Thyroid gland (tissue), 4 donors: ENCODE results near the gene DPF3. TPM values are rescaled to one million over a fixed set of nuclear protein-coding genes. Genes with fewer than 3 reads are reported as not detected.

Experiments used
- DNase-seq, 2 donors: peaks; one replicate each; pipeline ENCODE4 v3.0.0-alpha.2; 2019
- H3K27ac ChIP-seq, 3 donors: fragments of 200-600 bp; sonication (generic); 1 replicate in 2 of 3; 2 replicates in 1 of 3; pipeline ENCODE4 v1.5.1; 2016 to 2019; ENCODE audit warnings: mild to moderate bottlenecking in 1 of 3, moderate library complexity in 1 of 3
- H3K27me3 ChIP-seq: fragments of 200-600 bp; sonication (generic); one replicate; pipeline ENCODE4 v1.5.1; 2019
- H3K36me3 ChIP-seq, 2 donors: fragments of 200-600 bp; sonication (generic); one replicate each; pipeline ENCODE4 v1.5.1; 2016 to 2019
- H3K4me1 ChIP-seq, 2 donors: fragments of 200-600 bp; sonication (generic); one replicate each; pipeline ENCODE4 v1.5.1; 2017 to 2019
- H3K4me3 ChIP-seq, 3 donors: fragments of 200-600 bp; sonication (generic); replicated peaks in 1 of 3; 1 replicate in 2 of 3; 2 replicates in 1 of 3; pipeline ENCODE4 v1.5.1; 2016; ENCODE audit warnings: mild to moderate bottlenecking in 1 of 3
- H3K9me3 ChIP-seq: fragments of 200-600 bp; sonication (generic); one replicate; pipeline ENCODE4 v1.5.1; 2017
- CTCF ChIP-seq, 6 experiments: fragments of 200-600 bp in 3 of 6; fragments of 450-650 bp in 3 of 6; sonication (generic) in 3 of 6; IDR thresholded peaks; one replicate each; pipeline ENCODE4 v1.5.1; 2016 to 2019; ENCODE audit warnings: antibody characterized with exemption in 6 of 6, mild to moderate bottlenecking in 2 of 6, inconsistent platforms in 1 of 6, moderate library complexity in 1 of 6
- POLR2A ChIP-seq, 2 donors: fragments of 450-650 bp; IDR thresholded peaks; one replicate each; pipeline ENCODE4 v1.6.1; 2017; ENCODE audit warnings: antibody characterized with exemption in 2 of 2, mild to moderate bottlenecking in 2 of 2, moderate library complexity in 1 of 2
- WGBS, 2 donors: methylation state at CpG; one replicate each; pipeline ENCODE4 v1.1.5; 2017; 5-methylcytosine and 5-hydroxymethylcytosine counted together
- intact Hi-C: fragments of 100-400 bp; cut with DNase I; formaldehyde crosslinking; loops from one replicate; pipeline ENCODE4 v1.15.1; 2023
- total RNA-seq, 4 donors: library from RNA; depleted of rRNA; stranded (reverse); fragments of >200 nt; gene quantifications; one replicate each; pipeline ENCODE4 v1.2.3, GENCODE V29; 2016

The DPF3 gene
- total RNA-seq, 4 donors from 2014 or later: 0.27 to 3.3 (median 1.3) TPM

- no peaks in the 10 kb centered on the region for H3K9me3 ChIP-seq
- no peak for DNase-seq
- H3K27me3 ChIP-seq: no peaks in the 10 kb centered on the region
- intact Hi-C loops: no loop called here
- 90 to 93% methylated on average over 14 of the region's 14 CpGs for WGBS, 2 donors
- TF ChIP-seq POLR2A (IDR thresholded peaks at IDR 0.05) (no peak), CTCF (IDR thresholded peaks at IDR 0.05) (no peak)
- no peaks in the 10 kb centered on the region for H3K4me1 ChIP-seq
- H3K36me3 ChIP-seq: no peaks in the 10 kb centered on the region
- no peak overlapping the region for H3K27ac ChIP-seq
- no peak overlapping the region for H3K4me3 ChIP-seq
These were observed 299.6 kb downstream of the DPF3 start for GRCh38 chr14:72594099-72594901.

GRCh38 chr14:72591391-72591790 lies 302.5 kb downstream of the DPF3 start:
- 78 to 86% methylated on average over 4 of the region's 4 CpGs for whole genome bisulfite sequencing, 2 donors

DNA sequence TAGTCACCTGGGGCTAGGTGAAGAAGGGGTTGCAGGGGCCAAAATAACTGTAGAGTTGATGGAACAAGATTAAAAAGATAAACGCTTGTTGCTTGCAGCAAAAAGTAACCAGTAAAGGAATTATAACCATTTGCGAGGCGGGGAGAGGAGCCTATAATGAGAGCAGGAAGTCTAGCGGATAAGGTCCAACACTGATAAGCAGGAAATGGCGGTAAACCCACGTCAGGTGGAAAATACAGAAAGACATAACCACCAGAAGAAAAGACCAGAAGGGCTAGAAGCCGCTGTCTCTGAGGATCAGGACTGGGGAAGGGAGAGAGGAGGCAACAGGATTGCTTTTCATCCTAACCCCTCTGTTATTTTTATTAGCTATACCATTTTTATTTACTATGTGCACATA lies 303.3 kb downstream of the DPF3 start:
- Histone ChIP-seq H3K4me1 (no peaks in the 10 kb centered on the region), H3K4me3 (no peak overlapping the region), H3K36me3 (no peaks in the 10 kb centered on the region), H3K27ac (no peak overlapping the region), H3K9me3 (no peaks in the 10 kb centered on the region), H3K27me3 (no peaks in the 10 kb centered on the region)
- TF ChIP-seq POLR2A (IDR thresholded peaks at IDR 0.05): no peak
- no peak for TF ChIP-seq CTCF (IDR thresholded peaks at IDR 0.05)
- intact Hi-C loops: no loop called here
- no peak for DNase-seq
- WGBS, 2 donors: 76 to 84% methylated on average over 7 of the region's 7 CpGs

More at GRCh38 chr14:72591391-72591790, 302.5 kb downstream of the DPF3 start:
- no peak overlapping the region for H3K27ac ChIP-seq
- H3K4me1 ChIP-seq: no peaks in the 10 kb centered on the region
- no peaks in the 10 kb centered on the region for H3K9me3 ChIP-seq
- no peak for TF ChIP-seq CTCF (IDR thresholded peaks at IDR 0.05)
- TF ChIP-seq POLR2A (IDR thresholded peaks at IDR 0.05): no peak
- no peaks in the 10 kb centered on the region for H3K36me3 ChIP-seq
- H3K4me3 ChIP-seq: no peak overlapping the region
- H3K27me3 ChIP-seq: no peaks in the 10 kb centered on the region
- intact Hi-C loops: no loop called here
- DNase-seq: no peak

- no peaks in the 10 kb centered on the region for H3K4me1 ChIP-seq
- H3K4me3 ChIP-seq: no peak overlapping the region
- H3K36me3 ChIP-seq: no peaks in the 10 kb centered on the region
- intact Hi-C loops: no loop called here
- TF ChIP-seq POLR2A (IDR thresholded peaks at IDR 0.05): no peak
- TF ChIP-seq CTCF (IDR thresholded peaks at IDR 0.05): no peak
- H3K9me3 ChIP-seq: no peaks in the 10 kb centered on the region
- no peak for DNase-seq
- no peak overlapping the region for H3K27ac ChIP-seq
- H3K27me3 ChIP-seq: no peaks in the 10 kb centered on the region
These were observed 304.2 kb downstream of the DPF3 start for GRCh38 chr14:72589652-72590051.

DNA sequence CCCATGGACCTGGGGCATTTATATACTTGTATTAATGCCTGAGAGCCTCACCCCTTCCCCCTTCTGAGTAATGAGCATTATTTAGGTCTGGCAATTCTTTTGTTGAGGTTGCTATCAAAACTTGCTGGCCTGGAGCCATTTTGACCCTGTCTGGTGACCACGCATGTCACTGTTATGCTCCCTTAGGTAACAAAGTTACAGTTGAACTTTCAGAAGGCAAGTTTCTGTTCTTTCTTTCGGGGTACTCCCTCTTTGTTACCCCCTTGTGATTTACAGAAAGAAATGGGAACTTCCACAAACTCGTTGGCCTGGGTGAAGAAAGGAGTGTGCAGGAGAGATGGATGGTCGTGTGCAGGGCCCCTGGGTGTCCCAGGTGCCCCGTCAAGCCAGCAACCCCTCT lies 305.4 kb downstream of the DPF3 start:
- 84 to 86% methylated on average over 5 of the region's 5 CpGs for WGBS, 2 donors
- no peak for DNase-seq
- TF ChIP-seq CTCF (IDR thresholded peaks at IDR 0.05) (no peak), POLR2A (IDR thresholded peaks at IDR 0.05) (no peak)

More for the DNA sequence above, 305.4 kb downstream of the DPF3 start:
- intact Hi-C loops: no loop called here
- H3K4me3 ChIP-seq: no peak overlapping the region
- H3K27ac ChIP-seq: no peak overlapping the region
- no peaks in the 10 kb centered on the region for H3K27me3 ChIP-seq
- H3K4me1 ChIP-seq: no peaks in the 10 kb centered on the region
- no peaks in the 10 kb centered on the region for H3K36me3 ChIP-seq
- no peaks in the 10 kb centered on the region for H3K9me3 ChIP-seq
